HepG2 (cell line): ENCODE results near the gene RPS19. TPM values are rescaled to one million over a fixed set of nuclear protein-coding genes. Genes with fewer than 3 reads are reported as not detected.

Experiments
- ADNP ChIP-seq: sonication (generic); formaldehyde crosslinking; IDR thresholded peaks from 2 replicates; pipeline ENCODE4 v1.4.0; 2020; ENCODE audit warnings: missing genetic modification reagents
- ATF2 ChIP-seq: sonication (generic); formaldehyde crosslinking; IDR thresholded peaks from 2 replicates; pipeline ENCODE4 v1.4.0; 2020; ENCODE audit warnings: missing genetic modification reagents
- BCLAF1 ChIP-seq: fragments of 450-650 bp; IDR thresholded peaks from 2 replicates; pipeline ENCODE4 v1.6.1; 2017; ENCODE audit warnings: mild to moderate bottlenecking
- CBX5 ChIP-seq: sonication (generic); formaldehyde crosslinking; IDR thresholded peaks from 2 replicates; pipeline ENCODE4 v1.4.0; 2020; ENCODE audit warnings: missing genetic modification reagents, borderline replicate concordance
- E2F5 ChIP-seq: sonication (generic); formaldehyde crosslinking; conservative IDR thresholded peaks from 2 replicates; pipeline ENCODE4 v1.4.0; 2020; ENCODE audit warnings: missing genetic modification reagents
- GATA4 ChIP-seq: sonication (generic); IDR thresholded peaks from 2 replicates; pipeline ENCODE4 v1.6.1; 2016; ENCODE audit warnings: antibody characterized with exemption, low read depth, borderline replicate concordance
- GPBP1L1 ChIP-seq: sonication (generic); formaldehyde crosslinking; IDR thresholded peaks from 2 replicates; pipeline ENCODE4 v1.5.0; 2020; ENCODE audit warnings: mild to moderate bottlenecking, missing genetic modification reagents
- KDM3A ChIP-seq: IDR thresholded peaks from 2 replicates; pipeline ENCODE4 v1.6.1; 2018; ENCODE audit warnings: low read depth, missing compliant biosample characterization
- NFE2 ChIP-seq: sonication (generic); formaldehyde crosslinking; IDR thresholded peaks from 2 replicates; pipeline ENCODE4 v1.4.0; 2020; ENCODE audit warnings: missing genetic modification reagents
- NPAS2 ChIP-seq: sonication (generic); formaldehyde crosslinking; IDR thresholded peaks from 2 replicates; pipeline ENCODE4 v1.8.0; 2022; ENCODE audit warnings: mild to moderate bottlenecking, missing genetic modification reagents, borderline replicate concordance
- PITX1 ChIP-seq: sonication (generic); formaldehyde crosslinking; IDR thresholded peaks from 2 replicates; pipeline ENCODE4 v1.5.1; 2020; ENCODE audit warnings: mild to moderate bottlenecking, missing genetic modification reagents
- SIX1 ChIP-seq: sonication (generic); formaldehyde crosslinking; IDR thresholded peaks from 2 replicates; pipeline ENCODE4 v1.4.0; 2020; ENCODE audit warnings: missing genetic modification reagents, borderline replicate concordance
- THYN1 ChIP-seq: sonication (generic); formaldehyde crosslinking; IDR thresholded peaks from 2 replicates; pipeline ENCODE4 v1.8.1; 2023; ENCODE audit warnings: low read depth, mild to moderate bottlenecking, moderate library complexity, missing genetic modification reagents, borderline replicate concordance
- ZFP91 ChIP-seq: sonication (generic); formaldehyde crosslinking; IDR thresholded peaks from 2 replicates; pipeline ENCODE4 v1.9.0; 2022; ENCODE audit warnings: missing genetic modification reagents, mild to moderate bottlenecking, borderline replicate concordance
- ZNF276 ChIP-seq: sonication (generic); formaldehyde crosslinking; IDR thresholded peaks from 2 replicates; pipeline ENCODE4 v1.4.0; 2020; ENCODE audit warnings: mild to moderate bottlenecking, low read depth, missing genetic modification reagents
- ZNF329 ChIP-seq: sonication (generic); formaldehyde crosslinking; IDR thresholded peaks from 2 replicates; pipeline ENCODE4 v1.9.0; 2021; ENCODE audit warnings: low read depth, mild to moderate bottlenecking, missing genetic modification reagents
- ZNF446 ChIP-seq: sonication (generic); formaldehyde crosslinking; IDR thresholded peaks from 2 replicates; pipeline ENCODE4 v1.5.0; 2020; ENCODE audit warnings: mild to moderate bottlenecking, missing genetic modification reagents
- ZNF557 ChIP-seq: sonication (generic); formaldehyde crosslinking; IDR thresholded peaks from 2 replicates; pipeline ENCODE4 v1.4.0; 2020; ENCODE audit warnings: missing genetic modification reagents
- ZNF746 ChIP-seq: sonication (generic); formaldehyde crosslinking; IDR thresholded peaks from 2 replicates; pipeline ENCODE4 v1.8.0; 2022; ENCODE audit warnings: mild to moderate bottlenecking, missing genetic modification reagents
- polyA plus RNA-seq, 8 experiments: library from polyadenylated mRNA; depleted of rRNA in 3 of 8; stranded (reverse) in 7 of 8; unstranded in 1 of 8; fragments of >200 nt; fragmentation: Illumina TruSeq in 4 of 8; extraction: Trizol in 4 of 8; gene quantifications; 2 replicates each; pipeline versions ENCODE4 v1.2.1 to v1.2.3, GENCODE V29; 2011 to 2016; ENCODE audit warnings: low read depth in 4 of 8, missing spikeins in 1 of 8, mixed read lengths in 1 of 8; ENCODE audit not compliant: insufficient read depth in 1 of 8
- total RNA-seq, 5 experiments: library from RNA; depleted of rRNA; stranded (reverse); fragments of >200 nt; fragmentation: Illumina TruSeq; extraction: Trizol; gene quantifications; 2 replicates each; pipeline ENCODE4 v1.2.3, GENCODE V29; 2016; ENCODE audit warnings: low read depth in 1 of 5

RPS19 gene
- total and polyA plus RNA-seq, 2 of the 13 experiments (the other 11 are each of a cell fraction or from before 2014, with no cell fraction given), result 1,983 to 4,758 TPM

- 0 out of 2 replicates have a peak, but pooled peaks have one; percentile 34 for TF ChIP-seq ZFP91 (CRISPR knock-in tag)
- no peak for TF ChIP-seq E2F5
- TF ChIP-seq PITX1 (CRISPR knock-in tag), result no peak
- 0 out of 2 replicates have a peak, but pooled peaks have one; percentile 26 for TF ChIP-seq KDM3A (CRISPR knock-in tag)
- TF ChIP-seq ZNF276, result no peak
- no peak for TF ChIP-seq GPBP1L1 (CRISPR knock-in tag)
- no peak for TF ChIP-seq NFE2
- no peak for TF ChIP-seq CBX5 (CRISPR knock-in tag)
- no peak for TF ChIP-seq BCLAF1
- TF ChIP-seq ADNP (CRISPR knock-in tag), result no peak
- TF ChIP-seq ZNF557 (CRISPR knock-in tag), result no peak
- no peak for TF ChIP-seq GATA4
- no peak for TF ChIP-seq THYN1 (CRISPR knock-in tag)
- no peak for TF ChIP-seq ZNF329 (CRISPR knock-in tag)
- no peak for TF ChIP-seq ZNF446
- no peak for TF ChIP-seq ATF2 (CRISPR knock-in tag)
- TF ChIP-seq NPAS2 (CRISPR knock-in tag), result no peak
- TF ChIP-seq SIX1 (CRISPR knock-in tag), result no peak
- no peak for TF ChIP-seq ZNF746 (CRISPR knock-in tag)
Observed at GRCh38 chr19:41882568-41883462, 22.8 kb downstream of the RPS19 start, which contains the start of gene ARHGEF1 (continued).
